HL-60 (cell line): Measurements from ENCODE around the gene RNF26.

Experiments used
- CTCF ChIP-seq: IDR thresholded peaks from one replicate; pipeline ENCODE4 v1.5.1; 2011; ENCODE audit warnings: low read length, control low read depth, inconsistent platforms; ENCODE audit not compliant: insufficient read depth
- GABPA ChIP-seq: IDR thresholded peaks from 2 replicates; pipeline ENCODE4 v1.6.1; 2012; ENCODE audit warnings: low read depth
- POLR2AphosphoS5 ChIP-seq: IDR thresholded peaks from 2 replicates; pipeline ENCODE4 v1.6.1; 2012; ENCODE audit warnings: low read depth
- TF ChIP-seq, protein P1 (sequence below): IDR thresholded peaks from 2 replicates; pipeline ENCODE4 v1.6.1; 2012; ENCODE audit warnings: low read depth; ENCODE audit not compliant: insufficient replicate concordance

DNA sequence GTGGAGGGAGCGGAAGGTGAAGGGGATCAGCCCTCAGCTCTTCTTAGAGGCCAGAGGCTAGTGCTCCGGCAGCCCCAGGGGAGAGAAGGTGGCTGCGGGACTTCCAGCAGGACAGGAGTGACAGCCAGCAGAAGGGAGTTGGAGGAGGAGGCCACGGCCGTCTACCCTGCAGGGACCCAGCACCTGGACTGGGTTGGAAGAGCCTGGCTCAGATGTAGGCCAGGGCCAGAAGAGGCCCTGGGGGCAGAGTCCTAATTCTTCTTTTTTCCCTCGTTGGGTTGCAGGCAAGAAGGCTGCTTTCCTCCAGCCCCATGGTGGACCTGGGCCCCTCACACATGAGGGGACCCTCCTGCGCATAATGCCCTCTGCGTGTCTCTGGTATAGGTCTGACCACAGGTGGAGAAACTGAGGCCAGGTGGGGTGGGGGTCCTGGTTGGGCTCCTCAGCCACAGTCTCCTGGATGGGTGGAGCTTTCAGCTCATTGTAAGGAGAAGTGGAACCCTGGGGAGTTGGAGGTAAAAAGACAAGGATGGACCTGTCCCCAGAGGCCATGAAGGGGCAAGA is 15.1 kb upstream of the RNF26 start:
- no peak for TF ChIP-seq CTCF
- no peak for TF ChIP-seq POLR2AphosphoS5
- no peak for TF ChIP-seq GABPA
- TF ChIP-seq, protein P1, sequence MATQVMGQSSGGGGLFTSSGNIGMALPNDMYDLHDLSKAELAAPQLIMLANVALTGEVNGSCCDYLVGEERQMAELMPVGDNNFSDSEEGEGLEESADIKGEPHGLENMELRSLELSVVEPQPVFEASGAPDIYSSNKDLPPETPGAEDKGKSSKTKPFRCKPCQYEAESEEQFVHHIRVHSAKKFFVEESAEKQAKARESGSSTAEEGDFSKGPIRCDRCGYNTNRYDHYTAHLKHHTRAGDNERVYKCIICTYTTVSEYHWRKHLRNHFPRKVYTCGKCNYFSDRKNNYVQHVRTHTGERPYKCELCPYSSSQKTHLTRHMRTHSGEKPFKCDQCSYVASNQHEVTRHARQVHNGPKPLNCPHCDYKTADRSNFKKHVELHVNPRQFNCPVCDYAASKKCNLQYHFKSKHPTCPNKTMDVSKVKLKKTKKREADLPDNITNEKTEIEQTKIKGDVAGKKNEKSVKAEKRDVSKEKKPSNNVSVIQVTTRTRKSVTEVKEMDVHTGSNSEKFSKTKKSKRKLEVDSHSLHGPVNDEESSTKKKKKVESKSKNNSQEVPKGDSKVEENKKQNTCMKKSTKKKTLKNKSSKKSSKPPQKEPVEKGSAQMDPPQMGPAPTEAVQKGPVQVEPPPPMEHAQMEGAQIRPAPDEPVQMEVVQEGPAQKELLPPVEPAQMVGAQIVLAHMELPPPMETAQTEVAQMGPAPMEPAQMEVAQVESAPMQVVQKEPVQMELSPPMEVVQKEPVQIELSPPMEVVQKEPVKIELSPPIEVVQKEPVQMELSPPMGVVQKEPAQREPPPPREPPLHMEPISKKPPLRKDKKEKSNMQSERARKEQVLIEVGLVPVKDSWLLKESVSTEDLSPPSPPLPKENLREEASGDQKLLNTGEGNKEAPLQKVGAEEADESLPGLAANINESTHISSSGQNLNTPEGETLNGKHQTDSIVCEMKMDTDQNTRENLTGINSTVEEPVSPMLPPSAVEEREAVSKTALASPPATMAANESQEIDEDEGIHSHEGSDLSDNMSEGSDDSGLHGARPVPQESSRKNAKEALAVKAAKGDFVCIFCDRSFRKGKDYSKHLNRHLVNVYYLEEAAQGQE, result no peak
